Endothelial cell of umbilical vein (primary cell): Measurements from ENCODE around the gene SLC6A19. TPM values are rescaled to one million over a fixed set of nuclear protein-coding genes. Genes with fewer than 3 reads are reported as not detected.

ENCODE experiments used
- BruUV-seq: library from RNA; stranded (reverse); fragments of 400-500 nt; replicated peaks from 2 replicates; lab custom pipeline; 2021; lab: Mats Ljungman, UMichigan
- CTCF ChIA-PET: fragments of 300-600, 350-600 bp; sonication (Branson Sonifier 250); formaldehyde crosslinking; loops from one replicate; lab custom pipeline; 2021; ENCODE audit warnings: antibody characterized with exemption, inconsistent platforms; lab: Charles Lee
- POLR2A ChIA-PET: fragments of 300-600, 350-600 bp; sonication (Branson Sonifier 250); formaldehyde crosslinking; loops from one replicate; lab custom pipeline; 2021; ENCODE audit warnings: antibody characterized with exemption, inconsistent platforms; lab: Charles Lee
- DNase-seq: peaks from one replicate; pipeline ENCODE4 v3.0.0-alpha.2; 2011; ENCODE audit warnings: low read depth, low spot score
- FAIRE-seq: peaks from 2 replicates; lab custom pipeline; 2011; peaks lifted over from hg19 to GRCh38; lab: Jason Lieb, UNC
- H2AFZ ChIP-seq: 2 replicates; pipeline ENCODE4 v1.6.0; 2012; ENCODE audit warnings: low read depth, low read length, control low read depth, inconsistent platforms
- H3K27ac ChIP-seq: 2 replicates; pipeline ENCODE4 v1.5.1; 2011; ENCODE audit warnings: low read depth, mild to moderate bottlenecking, control low read depth, low read length, moderate library complexity; ENCODE audit not compliant: insufficient read depth
- H3K27me3 ChIP-seq, 2 experiments: 2 replicates each; pipeline versions ENCODE4 v1.6.0 to v1.6.1; 2011; ENCODE audit warnings: low read length in 2 of 2, mixed read lengths in 1 of 2; ENCODE audit not compliant: control insufficient read depth in 2 of 2, insufficient read depth in 2 of 2
- H3K36me3 ChIP-seq, 2 experiments: 2 replicates in 1 of 2; 3 replicates in 1 of 2; pipeline ENCODE4 v1.5.1; 2011; ENCODE audit warnings: low read length in 2 of 2, mild to moderate bottlenecking in 1 of 2, moderate library complexity in 1 of 2; ENCODE audit not compliant: control insufficient read depth in 2 of 2, insufficient read depth in 2 of 2; ENCODE audit errors: extremely low read depth in 1 of 2
- H3K4me1 ChIP-seq: 3 replicates; pipeline ENCODE4 v1.5.1; 2011; ENCODE audit warnings: mild to moderate bottlenecking, low read length; ENCODE audit not compliant: control insufficient read depth, insufficient read depth; ENCODE audit errors: extremely low read depth
- H3K4me2 ChIP-seq: 2 replicates; pipeline ENCODE4 v1.6.1; 2011; ENCODE audit warnings: low read length, control low read depth, mixed read lengths; ENCODE audit not compliant: insufficient read depth
- H3K4me3 ChIP-seq, 3 experiments: fragments of 200-600 bp in 1 of 3; sonication (generic), shearing (Covaris generic) in 1 of 3; replicated peaks in 1 of 3; 2 replicates each; pipeline ENCODE4 v1.5.1; 2011 to 2016; ENCODE audit warnings: control low read depth in 3 of 3, low read length in 3 of 3, mild to moderate bottlenecking in 2 of 3, inconsistent platforms in 1 of 3, low read depth in 1 of 3, moderate library complexity in 1 of 3; ENCODE audit not compliant: insufficient read depth in 1 of 3
- H3K79me2 ChIP-seq: 2 replicates; pipeline ENCODE4 v1.6.0; 2012; ENCODE audit warnings: low read length, inconsistent platforms; ENCODE audit not compliant: control insufficient read depth, insufficient read depth
- H3K9ac ChIP-seq: replicated peaks from 2 replicates; pipeline ENCODE3; 2011; ENCODE audit warnings: low read length, control low read depth; ENCODE audit not compliant: insufficient read depth; ENCODE audit errors: extremely low read depth
- H3K9me1 ChIP-seq: replicated peaks from 3 replicates; pipeline ENCODE4 v1.6.0; 2011; ENCODE audit warnings: mild to moderate bottlenecking, low read length; ENCODE audit not compliant: control insufficient read depth, insufficient read depth; ENCODE audit errors: extremely low read depth
- H3K9me3 ChIP-seq: replicated peaks from 2 replicates; pipeline ENCODE4 v1.5.1; 2012; ENCODE audit warnings: low read length, inconsistent platforms; ENCODE audit not compliant: control insufficient read depth, insufficient read depth
- H4K20me1 ChIP-seq: replicated peaks from 2 replicates; pipeline ENCODE3; 2011; ENCODE audit warnings: mild to moderate bottlenecking, low read length; ENCODE audit not compliant: control insufficient read depth, insufficient read depth; ENCODE audit errors: extremely low read depth
- CTCF ChIP-seq, 2 donors: IDR thresholded peaks; 1 replicate in 1 of 2; 2 replicates in 1 of 2; pipeline ENCODE4 v1.5.1; 2011; ENCODE audit warnings: low read length in 2 of 2, mild to moderate bottlenecking in 2 of 2, moderate library complexity in 2 of 2, control low read depth in 1 of 2, inconsistent platforms in 1 of 2, low read depth in 1 of 2; ENCODE audit not compliant: insufficient read depth in 1 of 2; ENCODE audit errors: extremely low read depth in 1 of 2
- EZH2 ChIP-seq: IDR thresholded peaks from 2 replicates; pipeline ENCODE4 v1.6.1; 2012; ENCODE audit warnings: borderline replicate concordance, low read depth, mild to moderate bottlenecking, moderate library complexity, low read length, inconsistent platforms; ENCODE audit not compliant: severe bottlenecking
- FOS ChIP-seq: IDR thresholded peaks from 2 replicates; pipeline ENCODE4 v1.6.1; 2011; ENCODE audit warnings: mild to moderate bottlenecking, low read length, moderate library complexity, borderline replicate concordance; ENCODE audit not compliant: insufficient read depth
- GATA2 ChIP-seq: IDR thresholded peaks from 2 replicates; pipeline ENCODE4 v1.7.0; 2011; ENCODE audit warnings: low read depth, mild to moderate bottlenecking, moderate library complexity, mixed read lengths, low read length; ENCODE audit not compliant: insufficient read length, insufficient read depth
- JUN ChIP-seq: IDR thresholded peaks from 2 replicates; pipeline ENCODE4 v1.6.1; 2011; ENCODE audit warnings: borderline replicate concordance, low read depth; ENCODE audit not compliant: insufficient read length, insufficient read depth
- MAX ChIP-seq: IDR thresholded peaks from 2 replicates; pipeline ENCODE4 v1.6.1; 2011; ENCODE audit not compliant: insufficient read depth, insufficient read length
- MYC ChIP-seq: IDR thresholded peaks from one replicate; pipeline ENCODE4 v1.6.1; 2011; ENCODE audit warnings: mild to moderate bottlenecking, low read depth, low read length
- POLR2A ChIP-seq: IDR thresholded peaks from 2 replicates; pipeline ENCODE4 v1.6.1; 2012; ENCODE audit warnings: low read depth, mild to moderate bottlenecking, control low read depth, low read length
- POLR2AphosphoS5 ChIP-seq: IDR thresholded peaks from 2 replicates; pipeline ENCODE4 v1.6.1; 2012; ENCODE audit warnings: low read depth, mild to moderate bottlenecking, control low read depth, low read length, moderate library complexity; ENCODE audit not compliant: insufficient read depth
- dilution Hi-C: fragments of 300-500 bp; cut with MboI; formaldehyde crosslinking; loops from one replicate; pipeline ENCODE4 v1.15.0; 2019; ENCODE audit warnings: low sequenced_read_pairs; ENCODE audit not compliant: extremely low pct_ligation_motif_present
- intact Hi-C: fragments of 100-400 bp; cut with micrococcal nuclease; formaldehyde crosslinking; loops from one replicate; pipeline ENCODE4 v1.10.0; 2022
- polyA plus RNA-seq, 4 experiments: library from polyadenylated mRNA; depleted of rRNA in 3 of 4; stranded (reverse) in 3 of 4; unstranded in 1 of 4; fragments of >200 nt; gene quantifications; 2 replicates each; pipeline versions ENCODE4 v1.2.1 to v1.2.3, GENCODE V29; 2011 to 2012; ENCODE audit warnings: missing spikeins in 1 of 4
- total RNA-seq: library from RNA; stranded (reverse); gene quantifications from 2 replicates; pipeline ENCODE4 v1.2.3, GENCODE V29; 2021

SLC6A19 gene
- total and polyA plus RNA-seq, 2 donors (not counting 3 experiments of a cell fraction or from before 2014, with no cell fraction given): not detected

- dilution Hi-C loops (no loop called here), intact Hi-C loops (no loop called here)
- TF ChIP-seq EZH2 (no peak), POLR2A (no peak), CTCF (IDR thresholded peaks at IDR 0.05; ENCODE audit: extremely low read depth in 1 of 2, insufficient read depth in 1 of 2, low read depth in 1 of 2, low read length in 2 of 2) (no peak), POLR2AphosphoS5 (no peak), GATA2 (no peak), JUN (no peak), FOS (no peak), MAX (no peak), MYC (no peak)
- FAIRE-seq: no peak
- BruUV-seq: no TSS peak
- no peaks in the 10 kb centered on the region for H3K79me2 ChIP-seq
- CTCF ChIA-PET: no interaction called here
- no peak for DNase-seq
- H3K4me1 ChIP-seq: no peaks in the 10 kb centered on the region
- no peak overlapping the region for H3K4me2 ChIP-seq
- H3K9me1 ChIP-seq: no peaks in the 10 kb centered on the region
- no peaks in the 10 kb centered on the region for H3K9me3 ChIP-seq
- H2AFZ ChIP-seq: no peak overlapping the region
- no peaks in the 10 kb centered on the region for H3K27me3 ChIP-seq
- no peak overlapping the region for H3K4me3 ChIP-seq
- H4K20me1 ChIP-seq: no peaks in the 10 kb centered on the region
- H3K36me3 ChIP-seq: no peaks in the 10 kb centered on the region
- no peak overlapping the region for H3K27ac ChIP-seq
- H3K9ac ChIP-seq: no peak overlapping the region
- POLR2A ChIA-PET: no interaction called here
Observed at GRCh38 chr5:1210832-1211251, 9.4 kb downstream of the SLC6A19 start.
